GM12891 (cell line): Measurements from ENCODE around the gene ZBTB43.

ENCODE experiments used
- POLR2A ChIP-seq: IDR thresholded peaks from 2 replicates; pipeline ENCODE4 v1.6.1; 2011; ENCODE audit warnings: low read depth, low read length, control low read depth
- POLR2AphosphoS5 ChIP-seq: IDR thresholded peaks from 2 replicates; pipeline ENCODE4 v1.6.1; 2011; ENCODE audit warnings: low read depth, low read length, control low read depth
- TAF1 ChIP-seq: IDR thresholded peaks from 2 replicates; pipeline ENCODE4 v1.6.1; 2011; ENCODE audit warnings: low read depth, low read length, control low read depth

GRCh38 chr9:126829035-126829434 lies 24.2 kb downstream of the ZBTB43 start:
- TF ChIP-seq POLR2A (no peak), TAF1 (no peak), POLR2AphosphoS5 (no peak)
